GM19328 (cell line): Measurements from ENCODE around the gene UBE2M.
A peak's percentile ranks its signal among the peaks of the same experiment; 100 is the strongest.
"Not testable (repeated sequence)": the region's sequence is repeated elsewhere in the genome, so short reads cannot be mapped to it uniquely, and the experiment has no call there.

ENCODE experiments used
- ATAC-seq: cut with Tn5 transposase; IDR thresholded peaks from one replicate; pipeline ENCODE4 v1.9.1; 2021; ENCODE audit warnings: mild to moderate bottlenecking, moderate library complexity; ENCODE audit not compliant: unreplicated experiment

Gene UBE2M

GRCh38 chr19:58558066-58558622 is at the start of gene UBE2M:
UBE2M (minus strand) TSS chr19:58558611; CDS start chr19:58558381, 230 bp downstream.
- ATAC-seq, result no peak

- ATAC-seq, result not testable (repeated sequence)
Measured at GRCh38 chr19:58607213-58607612, 48.8 kb upstream of the UBE2M start.

- not testable (repeated sequence) for ATAC-seq
Measured at GRCh38 chr19:58606251-58606896, 48.0 kb upstream of the UBE2M start.

- no peak for ATAC-seq
Measured at GRCh38 chr19:58586133-58586765, 27.8 kb upstream of the UBE2M start.

GRCh38 chr19:58585442-58586132 is 27.2 kb upstream of the UBE2M start:
- ATAC-seq, result no peak

GRCh38 chr19:58584498-58585441 is 26.4 kb upstream of the UBE2M start:
- no peak for ATAC-seq

GRCh38 chr19:58582985-58583384 is 24.6 kb upstream of the UBE2M start:
- ATAC-seq, result no peak

- no peak for ATAC-seq
Measured at GRCh38 chr19:58581227-58582141, 23.1 kb upstream of the UBE2M start.

GRCh38 chr19:58579473-58580142 is 21.2 kb upstream of the UBE2M start:
- ATAC-seq, result no peak

- no peak for ATAC-seq
Measured at GRCh38 chr19:58578012-58578925, 19.9 kb upstream of the UBE2M start.

GRCh38 chr19:58577581-58577980 is 19.2 kb upstream of the UBE2M start:
- ATAC-seq, result not testable (repeated sequence)

- ATAC-seq, result peak; percentile 38
Measured at GRCh38 chr19:58575183-58576041, 17.0 kb upstream of the UBE2M start.

- ATAC-seq, result no peak
Measured at GRCh38 chr19:58573658-58574164, 15.3 kb upstream of the UBE2M start.

GRCh38 chr19:58572818-58573657 is 14.6 kb upstream of the UBE2M start, which contains the start of gene MZF1:
MZF1 (minus strand) TSS chr19:58573335; CDS start chr19:58571389, 1,946 bp downstream.
- ATAC-seq, result peak; percentile 52

- no peak for ATAC-seq
Measured at GRCh38 chr19:58572026-58572817, 13.8 kb upstream of the UBE2M start.
